CD4-positive, CD25-positive, alpha-beta regulatory T cell (primary cell): ENCODE data around the gene OR2A1. TPM values are rescaled to one million over a fixed set of nuclear protein-coding genes. Genes with fewer than 3 reads are reported as not detected.
"Not testable (repeated sequence)": the region's sequence is repeated elsewhere in the genome, so short reads cannot be mapped to it uniquely, and the experiment has no call there.

Experiments
- ATAC-seq, 2 donors: fragments of 150-1000 bp; cut with Tn5 transposase; one replicate each; pipeline ENCODE4 v1.10.0; 2021; ENCODE audit warnings: low read depth in 2 of 2, moderate number of reproducible peaks in 2 of 2, moderate library complexity in 1 of 2
- DNase-seq, 3 donors: peaks; one replicate each; pipeline versions ENCODE4 v3.0.0 to v3.0.0-alpha.2; 2012 to 2022; ENCODE audit warnings: mixed read lengths in 1 of 3
- H3K27ac ChIP-seq: one replicate; pipeline ENCODE4 v1.7.0; 2013; ENCODE audit warnings: mild to moderate bottlenecking, low read length; ENCODE audit not compliant: insufficient read depth, poor library complexity, severe bottlenecking
- H3K27me3 ChIP-seq: one replicate; pipeline ENCODE4 v1.7.0; 2013; ENCODE audit warnings: low read length; ENCODE audit not compliant: control insufficient read depth, insufficient read depth
- H3K36me3 ChIP-seq: one replicate; pipeline ENCODE4 v1.7.0; 2013; ENCODE audit warnings: mild to moderate bottlenecking, low read length, moderate library complexity; ENCODE audit not compliant: control insufficient read depth, insufficient read depth
- H3K4me1 ChIP-seq: 2 replicates; pipeline ENCODE4 v1.7.0; 2013; ENCODE audit warnings: mild to moderate bottlenecking, low read length; ENCODE audit not compliant: insufficient read depth, control insufficient read depth, poor library complexity, severe bottlenecking
- H3K4me3 ChIP-seq: one replicate; pipeline ENCODE4 v1.7.0; 2013; ENCODE audit warnings: low read depth, mild to moderate bottlenecking, low read length, moderate library complexity
- H3K9me3 ChIP-seq, 2 experiments: 1 replicate in 1 of 2; 2 replicates in 1 of 2; pipeline ENCODE4 v1.7.0; 2013; ENCODE audit warnings: low read length in 2 of 2, mild to moderate bottlenecking in 1 of 2, moderate library complexity in 1 of 2; ENCODE audit not compliant: control insufficient read depth in 2 of 2
- H3K27ac Mint-ChIP-seq, 3 donors: one replicate each; pipeline ENCODE4 v1.8.0; 2020 to 2022; ENCODE audit warnings: mild to moderate bottlenecking in 3 of 3, mixed read lengths in 3 of 3, moderate library complexity in 2 of 3
- H3K27me3 Mint-ChIP-seq: one replicate; pipeline ENCODE4 v1.8.0; 2022; ENCODE audit warnings: mild to moderate bottlenecking, mixed read lengths
- H3K36me3 Mint-ChIP-seq: one replicate; pipeline ENCODE4 v1.8.0; 2020; ENCODE audit warnings: mixed read lengths
- H3K4me1 Mint-ChIP-seq, 4 donors: one replicate each; pipeline ENCODE4 v1.8.0; 2020 to 2022; ENCODE audit warnings: mixed read lengths in 4 of 4, mild to moderate bottlenecking in 1 of 4
- H3K4me3 Mint-ChIP-seq, 4 donors: one replicate each; pipeline ENCODE4 v1.8.0; 2020 to 2022; ENCODE audit warnings: mild to moderate bottlenecking in 4 of 4, mixed read lengths in 4 of 4, moderate library complexity in 3 of 4
- H3K9me3 Mint-ChIP-seq, 7 donors: one replicate each; pipeline ENCODE4 v1.8.0; 2020 to 2022; ENCODE audit warnings: mixed read lengths in 7 of 7, mild to moderate bottlenecking in 3 of 7, moderate library complexity in 2 of 7
- polyA plus RNA-seq, 4 donors: library from polyadenylated mRNA; unstranded; fragments of 300-500 nt; fragmentation: Illumina TruSeq; gene quantifications; one replicate each; pipeline ENCODE4 v1.2.3, GENCODE V29; 2021
- total RNA-seq: library from RNA; stranded (reverse); gene quantifications from one replicate; pipeline ENCODE4 v1.2.3, GENCODE V29; 2022

Gene OR2A1
- total and polyA plus RNA-seq, 5 donors from 2014 or later, result 0.20 to 0.87 (median 0.38) TPM; not detected in 2

- not testable (repeated sequence) for H3K36me3 Mint-ChIP-seq, H3K4me3 ChIP-seq, H3K27me3 ChIP-seq, H3K9me3 ChIP-seq, H3K4me3 Mint-ChIP-seq, H3K27ac ChIP-seq, H3K4me1 Mint-ChIP-seq, DNase-seq, H3K4me1 ChIP-seq, H3K36me3 ChIP-seq, H3K9me3 Mint-ChIP-seq, H3K27ac Mint-ChIP-seq, H3K27me3 Mint-ChIP-seq
- peak; percentile 11 to 37 for ATAC-seq
These were observed 19.2 kb downstream of the OR2A1 start for GRCh38 chr7:144331221-144331995.

GRCh38 chr7:144331996-144332288 lies 19.7 kb downstream of the OR2A1 start:
- not testable (repeated sequence) for H3K27ac Mint-ChIP-seq, H3K36me3 ChIP-seq, H3K9me3 Mint-ChIP-seq, H3K27ac ChIP-seq, DNase-seq, H3K27me3 Mint-ChIP-seq, H3K27me3 ChIP-seq, H3K9me3 ChIP-seq, H3K4me1 Mint-ChIP-seq, H3K36me3 Mint-ChIP-seq, H3K4me1 ChIP-seq, H3K4me3 Mint-ChIP-seq, H3K4me3 ChIP-seq
- ATAC-seq, result peak in 1 of 2 donors; percentile 22

- H3K27me3 Mint-ChIP-seq, H3K9me3 Mint-ChIP-seq, H3K4me3 Mint-ChIP-seq, H3K4me1 ChIP-seq, H3K27ac ChIP-seq, H3K36me3 Mint-ChIP-seq, H3K9me3 ChIP-seq, H3K36me3 ChIP-seq, H3K4me3 ChIP-seq, H3K27ac Mint-ChIP-seq, H3K27me3 ChIP-seq, DNase-seq: not testable (repeated sequence)
- H3K4me1 Mint-ChIP-seq, result peaks cover 6 to 17% (median 7%) of the 10 kb centered on the region in 4 donors
- peak; percentile 84 for ATAC-seq
These were observed 36.4 kb downstream of the OR2A1 start for GRCh38 chr7:144348625-144349024.

DNA sequence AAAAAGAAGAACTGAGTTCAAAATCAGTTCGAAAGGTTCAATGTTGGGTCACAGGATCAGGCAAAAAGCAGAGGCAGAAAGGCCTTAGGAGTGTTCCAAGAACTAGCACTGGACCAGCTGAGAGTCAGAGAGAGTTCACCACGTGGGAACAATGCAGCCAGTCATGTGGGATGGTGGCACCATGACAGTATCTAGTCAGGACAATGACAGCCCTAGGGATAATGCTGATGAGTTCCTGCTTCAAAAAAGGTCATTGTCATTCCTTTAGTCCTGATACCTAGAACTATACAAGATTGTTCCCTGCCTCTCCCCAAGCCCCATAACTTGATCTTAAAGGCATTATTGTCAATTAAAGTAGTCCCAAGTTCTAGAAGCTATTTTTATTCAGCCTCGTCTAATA lies 39.4 kb downstream of the OR2A1 start:
- H3K27ac ChIP-seq, H3K36me3 Mint-ChIP-seq, H3K9me3 ChIP-seq, H3K27me3 Mint-ChIP-seq, ATAC-seq, DNase-seq, H3K9me3 Mint-ChIP-seq, H3K36me3 ChIP-seq, H3K4me3 ChIP-seq, H3K4me1 ChIP-seq, H3K27me3 ChIP-seq: not testable (repeated sequence)
- Mint-ChIP-seq H3K4me3 (peak overlapping the region in 2 of 4 donors; percentile 54 to 90), H3K27ac (peak overlapping the region in 1 of 3 donors; percentile 31), H3K4me1 (peaks cover 6 to 23% (median 10%) of the 10 kb centered on the region in 4 donors)

DNA sequence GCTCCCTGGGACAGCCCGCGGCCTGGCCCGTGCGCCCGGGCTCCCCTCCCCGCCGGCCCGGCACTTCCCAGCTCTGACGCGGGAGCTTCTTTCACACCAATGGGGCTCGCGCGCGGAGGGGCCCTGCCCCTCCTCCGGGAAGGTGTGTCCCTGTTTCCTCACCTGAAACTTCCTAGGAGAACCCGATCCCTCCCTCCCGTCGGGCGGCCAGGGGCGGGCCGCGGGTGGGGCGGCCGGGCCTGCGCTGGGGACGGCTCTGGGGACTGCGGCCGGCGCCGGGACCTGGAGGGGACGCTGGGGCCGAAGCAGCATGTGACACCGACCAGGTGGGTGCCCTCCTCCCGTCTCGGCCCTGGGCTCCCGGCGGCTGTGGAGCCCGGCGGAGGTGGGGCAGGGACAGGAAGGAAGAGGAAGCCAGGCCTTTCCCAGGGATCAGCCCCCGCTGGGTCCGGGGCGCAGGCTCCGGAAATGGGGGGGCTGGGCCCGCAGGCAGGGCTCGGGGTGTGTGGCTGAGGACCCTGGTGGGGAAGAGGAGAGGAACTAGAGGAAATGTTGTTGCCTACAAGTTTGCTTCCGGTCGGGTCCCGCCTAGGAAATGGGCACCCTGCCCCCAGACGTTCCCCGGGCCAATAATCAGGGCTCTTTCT lies 43.1 kb downstream of the OR2A1 start, which contains the start of gene ARHGEF5:
Gene ARHGEF5 (plus strand): TSS at position 227 of the 647 bp plus-strand sequence. CDS start 7,268 bp downstream, outside the sequence.
- not testable (repeated sequence) for H3K36me3 Mint-ChIP-seq, H3K27ac ChIP-seq, H3K36me3 ChIP-seq, H3K9me3 ChIP-seq, H3K27me3 ChIP-seq, H3K4me1 ChIP-seq, H3K27me3 Mint-ChIP-seq, DNase-seq, H3K4me3 ChIP-seq, H3K9me3 Mint-ChIP-seq
- ATAC-seq, result peak; percentile 62 to 70
- Mint-ChIP-seq H3K4me3 (peak within 1 kb of the TSS; percentile 85 to 93 (median 88)), H3K27ac (peak within 1 kb of the TSS; percentile 80 to 94 (median 93)), H3K4me1 (peaks cover 8 to 29% (median 13%) of the 10 kb centered on the region in 4 donors)

DNA sequence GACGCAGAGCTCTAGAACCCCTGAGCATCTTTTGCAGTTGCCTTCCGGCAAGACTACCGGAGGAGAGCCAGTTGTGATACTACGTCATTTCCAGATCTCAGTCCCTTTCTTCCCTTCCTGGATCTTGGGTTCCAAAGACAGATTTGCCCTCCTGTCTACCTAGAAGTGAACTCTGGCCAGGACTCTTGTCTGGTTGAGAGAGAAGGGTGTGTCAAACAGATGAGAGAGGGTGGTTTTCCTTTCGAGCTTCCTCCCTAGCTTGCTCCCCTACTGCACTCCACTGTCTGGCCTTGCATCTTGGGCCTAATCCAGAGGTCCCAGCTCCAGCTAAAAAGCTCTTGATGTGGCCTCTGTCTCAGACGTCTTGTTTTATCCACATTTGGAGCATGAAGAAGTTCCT lies 44.0 kb downstream of the OR2A1 start:
- not testable (repeated sequence) for H3K36me3 Mint-ChIP-seq, ATAC-seq, H3K9me3 Mint-ChIP-seq, DNase-seq, H3K27ac ChIP-seq, H3K27ac Mint-ChIP-seq, H3K4me3 Mint-ChIP-seq, H3K4me3 ChIP-seq, H3K27me3 ChIP-seq, H3K27me3 Mint-ChIP-seq, H3K4me1 ChIP-seq, H3K9me3 ChIP-seq, H3K36me3 ChIP-seq
- peaks cover 6 to 26% (median 13%) of the 10 kb centered on the region in 4 donors for H3K4me1 Mint-ChIP-seq

DNA sequence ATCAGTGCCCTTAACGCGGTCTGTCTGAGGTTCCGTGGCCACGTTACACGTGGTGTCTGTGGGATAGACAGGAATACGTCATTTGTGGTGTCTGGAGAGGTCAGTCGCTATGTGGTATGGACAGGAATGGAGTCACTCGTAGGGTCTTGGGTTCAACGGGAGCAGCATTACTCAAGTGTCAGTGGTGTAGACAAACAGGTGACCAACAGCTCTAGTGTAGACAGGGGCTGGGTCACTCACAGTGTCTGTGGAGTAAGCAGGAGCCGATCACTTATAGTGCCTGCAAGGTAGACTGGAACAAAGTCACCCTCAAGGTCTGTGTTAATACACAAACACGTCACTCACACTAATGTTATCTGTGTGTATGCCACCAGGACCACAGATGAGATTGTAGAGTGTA lies 44.6 kb downstream of the OR2A1 start:
- not testable (repeated sequence) for ATAC-seq, H3K4me3 ChIP-seq, H3K4me1 ChIP-seq, H3K27ac ChIP-seq, H3K9me3 Mint-ChIP-seq, DNase-seq, H3K9me3 ChIP-seq, H3K27me3 Mint-ChIP-seq, H3K36me3 Mint-ChIP-seq, H3K27me3 ChIP-seq, H3K27ac Mint-ChIP-seq, H3K4me3 Mint-ChIP-seq, H3K36me3 ChIP-seq
- peaks cover 6 to 23% (median 13%) of the 10 kb centered on the region in 4 donors for H3K4me1 Mint-ChIP-seq

DNA sequence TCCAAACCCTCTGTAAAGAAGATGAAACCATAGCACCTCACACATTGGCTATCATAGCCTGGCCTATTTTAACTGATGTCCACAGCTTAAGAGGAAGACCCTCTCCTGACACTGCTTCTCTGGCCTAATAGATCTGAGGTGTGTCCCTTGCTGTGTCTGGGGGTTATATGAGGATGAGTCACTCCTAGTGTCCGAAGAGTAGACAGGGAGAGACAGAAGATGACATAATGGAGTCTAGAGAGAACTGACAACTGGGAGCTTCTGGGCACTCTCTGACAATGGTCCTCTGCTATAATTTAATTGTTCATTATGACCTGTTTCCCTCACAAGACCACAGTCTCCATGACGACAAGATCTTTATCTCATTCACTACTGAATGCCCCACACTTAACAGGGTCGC lies 49.8 kb downstream of the OR2A1 start:
- H3K9me3 ChIP-seq, H3K4me1 ChIP-seq, H3K4me1 Mint-ChIP-seq, H3K27me3 Mint-ChIP-seq, H3K27me3 ChIP-seq, H3K4me3 ChIP-seq, H3K4me3 Mint-ChIP-seq, H3K36me3 ChIP-seq, H3K27ac Mint-ChIP-seq, H3K27ac ChIP-seq, ATAC-seq, H3K9me3 Mint-ChIP-seq, DNase-seq, H3K36me3 Mint-ChIP-seq: not testable (repeated sequence)
